ENCODE data around the gene HPCAL4. TPM values are rescaled to one million over a fixed set of nuclear protein-coding genes. Genes with fewer than 3 reads are reported as not detected.
A peak's percentile ranks its signal among the peaks of the same experiment; 100 is the strongest.

Gene HPCAL4
- total RNA-seq, 2 donors from 2014 or later: not detected

- Histone ChIP-seq H3K4me3 (ENCODE audit: low read length) (peak overlapping the region; percentile 72), H3K36me3 (ENCODE audit: control insufficient read depth, insufficient read depth, low read length) (no peaks in the 10 kb centered on the region), H3K27ac (ENCODE audit: low read depth, low read length) (no peak overlapping the region), H3K9ac (ENCODE audit: extremely low read depth, low read length, poor library complexity, severe bottlenecking) (no peak overlapping the region), H3K4me1 (ENCODE audit: control insufficient read depth, insufficient read depth, low read length) (no peaks in the 10 kb centered on the region), H3K27me3 (ENCODE audit: control insufficient read depth, insufficient read depth, low read length, poor library complexity, severe bottlenecking) (peaks cover 93% of the 10 kb centered on the region), H3K9me3 (ENCODE audit: control insufficient read depth, low read length) (no peaks in the 10 kb centered on the region)
- Mint-ChIP-seq H3K27ac (no peak overlapping the region), H3K9me3 (no peaks in the 10 kb centered on the region), H3K36me3 (ENCODE audit: low read depth) (no peaks in the 10 kb centered on the region), H3K4me1 (peaks cover 7% of the 10 kb centered on the region), H3K4me3 (peak overlapping the region; percentile 49), H3K27me3 (ENCODE audit: insufficient read depth) (peaks cover 91% of the 10 kb centered on the region)
- no peak for DNase-seq
- TF ChIP-seq, protein P1, sequence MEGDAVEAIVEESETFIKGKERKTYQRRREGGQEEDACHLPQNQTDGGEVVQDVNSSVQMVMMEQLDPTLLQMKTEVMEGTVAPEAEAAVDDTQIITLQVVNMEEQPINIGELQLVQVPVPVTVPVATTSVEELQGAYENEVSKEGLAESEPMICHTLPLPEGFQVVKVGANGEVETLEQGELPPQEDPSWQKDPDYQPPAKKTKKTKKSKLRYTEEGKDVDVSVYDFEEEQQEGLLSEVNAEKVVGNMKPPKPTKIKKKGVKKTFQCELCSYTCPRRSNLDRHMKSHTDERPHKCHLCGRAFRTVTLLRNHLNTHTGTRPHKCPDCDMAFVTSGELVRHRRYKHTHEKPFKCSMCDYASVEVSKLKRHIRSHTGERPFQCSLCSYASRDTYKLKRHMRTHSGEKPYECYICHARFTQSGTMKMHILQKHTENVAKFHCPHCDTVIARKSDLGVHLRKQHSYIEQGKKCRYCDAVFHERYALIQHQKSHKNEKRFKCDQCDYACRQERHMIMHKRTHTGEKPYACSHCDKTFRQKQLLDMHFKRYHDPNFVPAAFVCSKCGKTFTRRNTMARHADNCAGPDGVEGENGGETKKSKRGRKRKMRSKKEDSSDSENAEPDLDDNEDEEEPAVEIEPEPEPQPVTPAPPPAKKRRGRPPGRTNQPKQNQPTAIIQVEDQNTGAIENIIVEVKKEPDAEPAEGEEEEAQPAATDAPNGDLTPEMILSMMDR (conservative IDR thresholded peaks at IDR 0.05): no peak
- 45 to 63% methylated on average over 2 to 3 of the region's 3 CpGs for WGBS, 2 experiments (ENCODE audit: insufficient coverage in 1 of 2, insufficient read length in 1 of 2)
Measured at GRCh38 chr1:39638965-39639304, 52.3 kb downstream of the HPCAL4 start.

DNA sequence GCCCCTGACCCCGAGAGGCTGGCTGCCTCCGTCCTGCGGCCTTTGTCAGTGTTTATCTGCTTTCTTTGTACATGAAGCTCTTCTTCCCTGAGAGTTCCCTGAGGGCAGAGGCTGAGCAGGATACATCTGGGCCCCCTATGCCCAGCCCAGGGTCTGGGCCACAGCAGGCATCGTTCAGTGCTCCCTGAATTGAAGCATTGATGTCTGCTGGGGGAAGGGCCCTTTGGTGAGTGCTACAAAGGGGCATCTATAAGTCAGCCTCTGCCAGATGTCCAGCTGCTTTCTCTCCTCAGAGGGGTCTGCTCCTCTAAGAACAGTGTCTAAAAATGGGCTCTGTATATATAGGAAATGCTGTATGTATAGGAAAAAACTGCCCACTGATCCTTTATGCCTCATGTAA, 53.9 kb downstream of the HPCAL4 start:
- H3K36me3 Mint-ChIP-seq (ENCODE audit: low read depth): no peaks in the 10 kb centered on the region
- 17 to 87% methylated on average over 1 to 4 of the region's 4 CpGs for WGBS, 2 experiments (ENCODE audit: insufficient coverage in 1 of 2, insufficient read length in 1 of 2)
- no peak overlapping the region for H3K4me3 Mint-ChIP-seq

GRCh38 chr1:39635871-39636210, 55.4 kb downstream of the HPCAL4 start:
- Mint-ChIP-seq H3K4me3 (no peak overlapping the region), H3K36me3 (ENCODE audit: low read depth) (no peaks in the 10 kb centered on the region), H3K27ac (no peak overlapping the region), H3K27me3 (ENCODE audit: insufficient read depth) (peaks cover 95% of the 10 kb centered on the region), H3K4me1 (peaks cover 14% of the 10 kb centered on the region), H3K9me3 (no peaks in the 10 kb centered on the region)
- no peak for DNase-seq
- Histone ChIP-seq H3K4me1 (ENCODE audit: control insufficient read depth, insufficient read depth, low read length) (no peaks in the 10 kb centered on the region), H3K9ac (ENCODE audit: extremely low read depth, low read length, poor library complexity, severe bottlenecking) (no peak overlapping the region), H3K36me3 (ENCODE audit: control insufficient read depth, insufficient read depth, low read length) (no peaks in the 10 kb centered on the region), H3K27ac (ENCODE audit: low read depth, low read length) (no peak overlapping the region), H3K4me3 (ENCODE audit: low read length) (no peak overlapping the region), H3K27me3 (ENCODE audit: control insufficient read depth, insufficient read depth, low read length, poor library complexity, severe bottlenecking) (peaks cover 94% of the 10 kb centered on the region), H3K9me3 (ENCODE audit: control insufficient read depth, low read length) (no peaks in the 10 kb centered on the region)
- WGBS, 2 experiments (ENCODE audit: insufficient coverage in 1 of 2, insufficient read length in 1 of 2): 61 to 78% methylated on average over 2 of the region's 2 CpGs
- TF ChIP-seq, protein P1 (conservative IDR thresholded peaks at IDR 0.05): no peak

More for the DNA sequence above, 53.9 kb downstream of the HPCAL4 start:
- no peak overlapping the region for H3K27ac Mint-ChIP-seq
- TF ChIP-seq, protein P1 (conservative IDR thresholded peaks at IDR 0.05): no peak
- H3K9me3 Mint-ChIP-seq: no peaks in the 10 kb centered on the region
- no peaks in the 10 kb centered on the region for H3K36me3 ChIP-seq (ENCODE audit: control insufficient read depth, insufficient read depth, low read length)
- H3K27me3 ChIP-seq (ENCODE audit: control insufficient read depth, insufficient read depth, low read length, poor library complexity, severe bottlenecking): peaks cover 90% of the 10 kb centered on the region
- no peak for DNase-seq
- H3K4me3 ChIP-seq (ENCODE audit: low read length): no peak overlapping the region
- H3K9ac ChIP-seq (ENCODE audit: extremely low read depth, low read length, poor library complexity, severe bottlenecking): no peak overlapping the region
- H3K27me3 Mint-ChIP-seq (ENCODE audit: insufficient read depth): peaks cover 89% of the 10 kb centered on the region
- H3K4me1 ChIP-seq (ENCODE audit: control insufficient read depth, insufficient read depth, low read length): no peaks in the 10 kb centered on the region
- H3K27ac ChIP-seq (ENCODE audit: low read depth, low read length): peak overlapping the region; percentile 64
- peaks cover 14% of the 10 kb centered on the region for H3K4me1 Mint-ChIP-seq
- H3K9me3 ChIP-seq (ENCODE audit: control insufficient read depth, low read length): no peaks in the 10 kb centered on the region
